GM12864 (cell line): ENCODE results near the gene SGCE.

ENCODE experiments used
- DNase-seq: peaks from one replicate; pipeline ENCODE4 v3.0.0-alpha.2; 2011; ENCODE audit warnings: low read depth
- H3K4me3 ChIP-seq: 2 replicates; pipeline ENCODE4 v1.5.1; 2011; ENCODE audit warnings: mild to moderate bottlenecking, low read depth, low read length, control low read depth
- TF ChIP-seq, protein P1 (sequence below): IDR thresholded peaks from 2 replicates; pipeline ENCODE4 v1.5.1; 2011; ENCODE audit warnings: low read depth, mild to moderate bottlenecking, moderate library complexity, low read length, control low read depth, inconsistent platforms; ENCODE audit errors: missing control alignments

The SGCE gene

DNA sequence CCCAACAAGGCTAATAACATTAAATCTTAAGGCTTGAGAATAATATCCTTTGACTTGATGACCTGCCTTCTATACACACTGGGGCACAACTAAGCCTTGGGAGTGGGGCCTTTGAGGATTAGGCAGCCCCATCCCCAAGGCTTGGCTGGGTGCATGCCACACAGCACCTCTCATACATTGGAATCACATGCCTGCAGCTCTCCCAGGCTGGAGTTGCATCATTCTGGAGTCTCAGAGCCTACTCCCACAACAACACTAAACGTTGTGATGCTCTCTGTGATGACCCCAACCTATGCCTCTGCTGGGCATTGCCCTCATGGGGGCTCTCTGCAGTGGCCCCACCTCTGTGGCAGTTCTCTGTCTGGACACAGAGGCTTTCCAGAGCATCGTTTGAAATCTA lies 31.9 kb upstream of the SGCE start:
- no peak overlapping the region for H3K4me3 ChIP-seq
- TF ChIP-seq, protein P1, sequence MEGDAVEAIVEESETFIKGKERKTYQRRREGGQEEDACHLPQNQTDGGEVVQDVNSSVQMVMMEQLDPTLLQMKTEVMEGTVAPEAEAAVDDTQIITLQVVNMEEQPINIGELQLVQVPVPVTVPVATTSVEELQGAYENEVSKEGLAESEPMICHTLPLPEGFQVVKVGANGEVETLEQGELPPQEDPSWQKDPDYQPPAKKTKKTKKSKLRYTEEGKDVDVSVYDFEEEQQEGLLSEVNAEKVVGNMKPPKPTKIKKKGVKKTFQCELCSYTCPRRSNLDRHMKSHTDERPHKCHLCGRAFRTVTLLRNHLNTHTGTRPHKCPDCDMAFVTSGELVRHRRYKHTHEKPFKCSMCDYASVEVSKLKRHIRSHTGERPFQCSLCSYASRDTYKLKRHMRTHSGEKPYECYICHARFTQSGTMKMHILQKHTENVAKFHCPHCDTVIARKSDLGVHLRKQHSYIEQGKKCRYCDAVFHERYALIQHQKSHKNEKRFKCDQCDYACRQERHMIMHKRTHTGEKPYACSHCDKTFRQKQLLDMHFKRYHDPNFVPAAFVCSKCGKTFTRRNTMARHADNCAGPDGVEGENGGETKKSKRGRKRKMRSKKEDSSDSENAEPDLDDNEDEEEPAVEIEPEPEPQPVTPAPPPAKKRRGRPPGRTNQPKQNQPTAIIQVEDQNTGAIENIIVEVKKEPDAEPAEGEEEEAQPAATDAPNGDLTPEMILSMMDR: no peak
- no peak for DNase-seq

DNA sequence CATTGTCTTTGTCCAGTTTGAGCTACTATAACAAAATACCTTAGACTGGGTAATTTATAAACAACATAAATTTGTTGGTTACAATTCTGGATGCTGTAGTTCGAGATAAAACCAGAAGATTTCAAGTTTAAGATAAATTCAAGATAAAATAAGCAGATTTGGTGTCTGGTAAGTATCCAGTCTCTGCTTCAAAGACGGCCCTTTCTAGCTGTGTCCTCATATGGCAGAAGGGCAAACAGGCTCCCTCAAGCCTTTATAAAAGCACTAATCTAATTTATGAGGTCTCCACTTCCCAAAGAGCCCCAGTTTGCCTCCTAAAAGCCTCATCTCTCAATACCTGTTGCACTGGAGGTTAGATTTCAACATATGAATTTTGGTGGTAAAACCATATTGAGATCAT lies 31.1 kb upstream of the SGCE start:
- TF ChIP-seq, protein P1: no peak
- H3K4me3 ChIP-seq: no peak overlapping the region
- no peak for DNase-seq

DNA sequence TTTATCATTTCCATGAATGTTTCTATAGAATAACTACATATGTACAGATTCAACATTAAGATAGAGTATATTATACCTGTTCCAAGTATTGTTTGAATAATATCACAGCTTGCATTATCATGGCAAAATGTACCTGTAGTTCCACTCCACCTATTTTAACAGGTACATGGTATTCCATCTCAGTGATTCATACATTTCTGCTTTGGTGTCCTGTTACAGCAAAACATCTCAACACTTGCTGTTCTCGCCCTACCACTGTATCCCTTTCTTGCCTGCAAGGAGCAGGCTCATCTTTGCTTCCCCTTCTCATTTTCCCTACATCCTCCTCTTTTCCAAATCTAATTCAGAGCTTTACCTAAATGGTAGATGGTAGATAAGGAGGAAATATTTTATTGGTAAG lies 27.1 kb upstream of the SGCE start:
- TF ChIP-seq, protein P1: no peak
- no peak overlapping the region for H3K4me3 ChIP-seq
- DNase-seq: no peak

DNA sequence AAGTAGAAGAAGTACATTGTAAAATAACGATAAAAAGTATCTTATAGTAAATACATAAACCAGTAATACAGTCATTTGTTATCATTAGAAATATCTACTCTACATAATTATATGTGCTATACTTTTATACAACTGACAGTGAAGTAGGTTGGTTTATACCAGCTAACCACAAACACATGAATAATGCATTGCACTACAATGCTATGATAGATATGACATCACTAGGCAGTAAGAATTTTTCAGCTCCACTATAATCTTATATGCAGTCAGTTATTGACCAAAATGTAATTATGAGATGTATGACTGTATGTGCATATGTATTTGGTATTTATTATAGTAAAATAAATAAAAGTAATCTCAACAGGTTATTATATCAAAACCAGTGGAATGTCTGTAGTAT lies 23.4 kb upstream of the SGCE start:
- TF ChIP-seq, protein P1: no peak
- no peak for DNase-seq
- H3K4me3 ChIP-seq: no peak overlapping the region

DNA sequence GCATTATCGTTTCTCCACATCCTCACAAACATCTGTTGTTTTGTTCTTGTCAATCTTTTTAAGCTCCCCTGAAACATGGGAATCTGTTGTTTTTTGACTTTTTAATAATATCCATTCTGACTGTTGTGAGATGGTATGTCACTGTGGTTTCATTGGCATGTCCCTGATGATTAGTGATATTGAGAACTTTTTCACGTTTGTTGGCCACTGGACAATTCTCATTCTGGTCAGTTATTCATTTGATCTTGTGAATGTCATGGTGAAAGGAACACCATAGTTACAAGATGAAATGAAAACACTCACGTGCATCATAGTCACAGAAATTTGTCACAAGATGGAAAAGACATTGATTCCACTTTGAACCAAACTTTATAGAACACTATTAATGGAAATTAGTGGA lies 20.5 kb upstream of the SGCE start:
- TF ChIP-seq, protein P1: no peak
- H3K4me3 ChIP-seq: no peak overlapping the region
- DNase-seq: no peak

DNA sequence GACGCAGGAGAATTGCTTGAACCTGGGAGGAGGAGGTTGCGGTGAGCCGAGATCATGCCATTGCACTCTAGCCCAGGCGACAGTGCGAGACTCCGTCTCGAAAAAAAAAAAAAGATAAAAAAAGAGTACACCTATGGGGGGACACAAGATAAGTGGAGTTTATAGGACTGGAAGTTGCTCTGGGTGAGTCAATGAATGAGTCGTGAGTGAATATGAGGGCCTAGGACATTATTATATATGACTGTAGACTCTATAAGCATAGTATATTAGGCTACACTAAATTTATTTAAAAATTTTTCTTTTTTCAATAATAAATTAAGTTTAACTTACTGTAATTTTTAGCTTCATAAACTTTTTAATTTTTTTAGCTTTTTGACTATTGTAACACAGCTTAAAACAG lies 19.4 kb upstream of the SGCE start:
- no peak overlapping the region for H3K4me3 ChIP-seq
- TF ChIP-seq, protein P1: no peak
- DNase-seq: no peak

DNA sequence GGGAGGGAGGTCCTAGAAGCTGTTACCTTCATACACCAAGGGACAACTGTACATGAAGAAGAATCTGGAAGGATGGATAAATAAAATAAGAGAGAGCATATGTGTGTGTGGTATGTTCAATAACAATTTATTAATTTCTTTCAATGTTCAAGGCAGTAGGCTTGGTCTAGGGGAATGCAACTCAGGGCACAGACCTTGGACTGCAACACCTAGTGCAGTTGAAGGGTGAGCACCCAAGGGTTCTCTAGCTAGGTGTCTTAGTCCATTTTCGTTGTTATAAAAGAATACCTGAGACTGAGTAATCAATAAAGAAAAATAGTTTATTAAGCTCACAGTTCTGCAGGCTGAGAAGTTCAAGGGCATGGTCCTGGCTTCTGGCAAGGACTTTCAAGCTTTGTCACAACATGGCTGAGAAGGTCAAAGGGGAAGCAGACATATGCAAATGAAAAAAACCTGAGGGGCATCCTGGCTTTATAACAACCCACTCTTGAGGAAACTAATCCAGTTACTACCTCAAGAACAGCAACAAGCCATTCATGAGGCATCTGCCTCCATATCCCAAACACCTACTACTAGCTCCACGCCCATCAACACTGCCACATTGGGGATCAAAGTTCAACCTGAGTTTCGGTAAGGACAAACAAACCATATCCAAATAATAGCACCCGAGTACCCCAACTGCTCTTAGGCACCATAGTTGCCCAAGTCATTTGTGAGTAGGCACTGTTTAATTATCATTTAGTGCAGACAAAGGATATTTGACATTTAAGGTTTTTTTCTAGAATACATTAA lies 15.7 kb upstream of the SGCE start:
- DNase-seq: no peak
- no peak overlapping the region for H3K4me3 ChIP-seq
- TF ChIP-seq, protein P1: no peak
